Hepatocyte (in vitro differentiated cells): ENCODE data around the gene SMIM9.

Source experiments
- EZH2 ChIP-seq: fragments of 200-600 bp; sonication (generic); IDR thresholded peaks from 2 replicates; pipeline ENCODE4 v1.6.1; 2016; ENCODE audit warnings: antibody characterized with exemption, mild to moderate bottlenecking, borderline replicate concordance
- TF ChIP-seq, protein P1 (sequence below): fragments of 200-600 bp; sonication (generic); IDR thresholded peaks from 2 replicates; pipeline ENCODE4 v1.5.1; 2016; ENCODE audit warnings: antibody characterized with exemption, mild to moderate bottlenecking; ENCODE audit not compliant: poor library complexity

DNA sequence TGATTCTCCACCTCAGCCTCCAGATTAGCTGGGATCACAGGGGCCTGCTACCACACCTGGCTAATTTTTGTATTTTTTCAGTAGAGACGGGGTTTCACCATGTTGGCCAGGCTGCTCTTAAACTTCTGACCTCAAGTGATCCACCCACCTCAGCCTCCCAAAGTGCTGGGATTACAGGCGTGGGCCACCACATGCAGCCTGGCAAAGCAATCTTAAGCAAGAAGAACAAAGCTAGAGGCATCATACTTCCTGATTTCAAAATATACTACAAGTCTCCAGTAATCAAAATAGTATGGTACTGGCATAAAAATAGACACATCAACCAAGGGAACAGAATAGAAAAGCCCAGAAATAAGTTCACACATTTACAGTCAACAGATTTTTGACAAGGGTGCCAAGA, 38.9 kb upstream of the SMIM9 start:
- TF ChIP-seq, protein P1, sequence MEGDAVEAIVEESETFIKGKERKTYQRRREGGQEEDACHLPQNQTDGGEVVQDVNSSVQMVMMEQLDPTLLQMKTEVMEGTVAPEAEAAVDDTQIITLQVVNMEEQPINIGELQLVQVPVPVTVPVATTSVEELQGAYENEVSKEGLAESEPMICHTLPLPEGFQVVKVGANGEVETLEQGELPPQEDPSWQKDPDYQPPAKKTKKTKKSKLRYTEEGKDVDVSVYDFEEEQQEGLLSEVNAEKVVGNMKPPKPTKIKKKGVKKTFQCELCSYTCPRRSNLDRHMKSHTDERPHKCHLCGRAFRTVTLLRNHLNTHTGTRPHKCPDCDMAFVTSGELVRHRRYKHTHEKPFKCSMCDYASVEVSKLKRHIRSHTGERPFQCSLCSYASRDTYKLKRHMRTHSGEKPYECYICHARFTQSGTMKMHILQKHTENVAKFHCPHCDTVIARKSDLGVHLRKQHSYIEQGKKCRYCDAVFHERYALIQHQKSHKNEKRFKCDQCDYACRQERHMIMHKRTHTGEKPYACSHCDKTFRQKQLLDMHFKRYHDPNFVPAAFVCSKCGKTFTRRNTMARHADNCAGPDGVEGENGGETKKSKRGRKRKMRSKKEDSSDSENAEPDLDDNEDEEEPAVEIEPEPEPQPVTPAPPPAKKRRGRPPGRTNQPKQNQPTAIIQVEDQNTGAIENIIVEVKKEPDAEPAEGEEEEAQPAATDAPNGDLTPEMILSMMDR = no peak
- TF ChIP-seq EZH2 = no peak
